ENCODE results near the gene CNPY3. TPM values are rescaled to one million over a fixed set of nuclear protein-coding genes. Genes with fewer than 3 reads are reported as not detected.

CNPY3 gene
- polyA plus RNA-seq, 1 donor (not counting 4 experiments of a cell fraction or from before 2014, with no cell fraction given) = 19.7 TPM

- Histone ChIP-seq H3K4me1 (ENCODE audit: control insufficient read depth, extremely low read depth, insufficient read depth, low read length) (no peaks in the 10 kb centered on the region), H3K4me2 (ENCODE audit: control insufficient read depth, extremely low read depth, insufficient read depth, low read depth, low read length) (no peak overlapping the region), H3K27ac (ENCODE audit: control insufficient read depth, insufficient read depth, low read length) (no peak overlapping the region), H3K9me3 (ENCODE audit: control insufficient read depth, low read depth, low read length) (no peaks in the 10 kb centered on the region), H3K79me2 (ENCODE audit: control insufficient read depth, insufficient read depth, low read length) (peaks cover 1% of the 10 kb centered on the region), H3K4me3 (ENCODE audit: control insufficient read depth in 2 of 3, extremely low read depth in 1 of 3, insufficient read depth in 2 of 3, low read depth in 1 of 3, low read length in 3 of 3) (no peak overlapping the region), H3K36me3 (ENCODE audit: control insufficient read depth in 2 of 2, extremely low read depth in 1 of 2, insufficient read depth in 2 of 2, low read length in 2 of 2) (peaks cover 23 to 27% of the 10 kb centered on the region in 2 experiments), H3K9ac (ENCODE audit: control insufficient read depth, extremely low read depth, insufficient read depth, low read length) (no peak overlapping the region), H3K9me1 (ENCODE audit: control insufficient read depth, extremely low read depth, insufficient read depth, low read length) (no peaks in the 10 kb centered on the region), H2AFZ (ENCODE audit: control insufficient read depth, low read length) (no peak overlapping the region), H3K27me3 (ENCODE audit: control insufficient read depth, extremely low read depth, insufficient read depth, low read length) (no peaks in the 10 kb centered on the region), H4K20me1 (ENCODE audit: control insufficient read depth, extremely low read depth, insufficient read depth, low read length) (no peaks in the 10 kb centered on the region)
- no peak for DNase-seq (ENCODE audit: low read depth, low spot score)
- dilution Hi-C loops (cut with MboI; ENCODE audit: extremely low pct_ligation_motif_present, low sequenced_read_pairs) = no loop called here
- TF ChIP-seq CTCF (optimal IDR thresholded peaks at IDR 0.05 in 1 of 3, IDR thresholded peaks at IDR 0.05 in 1 of 3, conservative IDR thresholded peaks at IDR 0.05 in 1 of 3; ENCODE audit: extremely low read depth in 1 of 3, insufficient read depth in 2 of 3, low read length in 3 of 3) = no peak
- TF ChIP-seq EZH2 (IDR thresholded peaks at IDR 0.05; ENCODE audit: low read length) = no peak
- no peak for FAIRE-seq
Measured at GRCh38 chr6:42938987-42939809, 9.9 kb downstream of the CNPY3 start.

- dilution Hi-C loops (cut with MboI; ENCODE audit: extremely low pct_ligation_motif_present, low sequenced_read_pairs) = no loop called here
- no peak overlapping the region for H2AFZ ChIP-seq (ENCODE audit: control insufficient read depth, low read length)
Measured at GRCh38 chr6:42939810-42940167, 10.5 kb downstream of the CNPY3 start.

More at GRCh38 chr6:42939810-42940167, 10.5 kb downstream of the CNPY3 start:
- Histone ChIP-seq H3K36me3 (ENCODE audit: control insufficient read depth in 2 of 2, extremely low read depth in 1 of 2, insufficient read depth in 2 of 2, low read length in 2 of 2) (peaks cover 23 to 25% of the 10 kb centered on the region in 2 experiments), H3K9me1 (ENCODE audit: control insufficient read depth, extremely low read depth, insufficient read depth, low read length) (no peaks in the 10 kb centered on the region), H3K79me2 (ENCODE audit: control insufficient read depth, insufficient read depth, low read length) (no peaks in the 10 kb centered on the region), H3K9ac (ENCODE audit: control insufficient read depth, extremely low read depth, insufficient read depth, low read length) (no peak overlapping the region), H3K27me3 (ENCODE audit: control insufficient read depth, extremely low read depth, insufficient read depth, low read length) (no peaks in the 10 kb centered on the region), H3K4me2 (ENCODE audit: control insufficient read depth, extremely low read depth, insufficient read depth, low read depth, low read length) (no peak overlapping the region), H3K9me3 (ENCODE audit: control insufficient read depth, low read depth, low read length) (no peaks in the 10 kb centered on the region), H4K20me1 (ENCODE audit: control insufficient read depth, extremely low read depth, insufficient read depth, low read length) (no peaks in the 10 kb centered on the region), H3K4me3 (ENCODE audit: control insufficient read depth in 2 of 3, extremely low read depth in 1 of 3, insufficient read depth in 2 of 3, low read depth in 1 of 3, low read length in 3 of 3) (no peak overlapping the region), H3K27ac (ENCODE audit: control insufficient read depth, insufficient read depth, low read length) (no peak overlapping the region), H3K4me1 (ENCODE audit: control insufficient read depth, extremely low read depth, insufficient read depth, low read length) (no peaks in the 10 kb centered on the region)
- TF ChIP-seq CTCF (optimal IDR thresholded peaks at IDR 0.05 in 1 of 3, IDR thresholded peaks at IDR 0.05 in 1 of 3, conservative IDR thresholded peaks at IDR 0.05 in 1 of 3; ENCODE audit: extremely low read depth in 1 of 3, insufficient read depth in 2 of 3, low read length in 3 of 3) (no peak), EZH2 (IDR thresholded peaks at IDR 0.05; ENCODE audit: low read length) (no peak)
- DNase-seq (ENCODE audit: low read depth, low spot score) = no peak
- no peak for FAIRE-seq

Measured in keratinocyte (primary cell).